ENCODE data around the gene TRPM8. TPM values are rescaled to one million over a fixed set of nuclear protein-coding genes. Genes with fewer than 3 reads are reported as not detected.

The TRPM8 gene
- total and polyA plus RNA-seq, 8 donors, result not detected

GRCh38 chr2:233942731-233943130, 25.6 kb downstream of the TRPM8 start:
- H3K27ac ChIP-seq, result no peak overlapping the region
- no peak for TF ChIP-seq POLR2AphosphoS5 (IDR thresholded peaks at IDR 0.05)
- no peak for TF ChIP-seq POLR2A (IDR thresholded peaks at IDR 0.05)
- peaks cover 0 to 33% (median 13%) of the 10 kb centered on the region in 3 donors for H3K27me3 ChIP-seq
- H3K9me3 ChIP-seq, result peaks cover 0 to 9% (median 0%) of the 10 kb centered on the region in 4 donors
- H3K36me3 ChIP-seq, result no peaks in the 10 kb centered on the region
- no peak overlapping the region for H3K4me3 ChIP-seq
- no peak for DNase-seq
- 83 to 94% (median 91%) methylated on average over 4 of the region's 4 CpGs for WGBS, 5 donors
- peaks cover 0 to 8% (median 3%) of the 10 kb centered on the region in 4 donors for H3K4me1 ChIP-seq
- intact Hi-C loops (cut with DNase I; ENCODE audit: low total_unique reads), result no loop called here

- no peaks in the 10 kb centered on the region for H3K36me3 ChIP-seq
- no peak overlapping the region for H3K27ac ChIP-seq
- peaks cover 0 to under 1% (median 0%) of the 10 kb centered on the region in 4 donors for H3K4me1 ChIP-seq
- no peak overlapping the region for H3K4me3 ChIP-seq
- no peak for TF ChIP-seq EP300 (IDR thresholded peaks at IDR 0.05)
- TF ChIP-seq CTCF (IDR thresholded peaks at IDR 0.05), result no peak
- TF ChIP-seq POLR2A (IDR thresholded peaks at IDR 0.05), result no peak
- no peak for TF ChIP-seq POLR2AphosphoS5 (IDR thresholded peaks at IDR 0.05)
- peaks cover 0 to 17% (median 0%) of the 10 kb centered on the region in 3 donors for H3K27me3 ChIP-seq
- intact Hi-C loops (cut with DNase I; ENCODE audit: low total_unique reads), result no loop called here
- WGBS, 5 donors, result 78 to 92% (median 88%) methylated on average over 1 of the region's 1 CpG
- no peak for DNase-seq
- peaks cover 0 to 9% (median 0%) of the 10 kb centered on the region in 4 donors for H3K9me3 ChIP-seq
Measured at GRCh38 chr2:233944269-233944668, 27.1 kb downstream of the TRPM8 start.

GRCh38 chr2:233944722-233945121, 27.5 kb downstream of the TRPM8 start:
- Histone ChIP-seq H3K4me3 (no peak overlapping the region), H3K27me3 (peaks cover 0 to 15% (median 0%) of the 10 kb centered on the region in 3 donors), H3K4me1 (no peaks in the 10 kb centered on the region), H3K36me3 (no peaks in the 10 kb centered on the region), H3K9me3 (peaks cover 0 to 9% (median 0%) of the 10 kb centered on the region in 4 donors), H3K27ac (no peak overlapping the region)
- WGBS, 5 donors, result 51 to 80% (median 75%) methylated on average over 1 of the region's 1 CpG
- intact Hi-C loops (cut with DNase I; ENCODE audit: low total_unique reads), result no loop called here
- TF ChIP-seq EP300 (IDR thresholded peaks at IDR 0.05), result no peak
- DNase-seq, result no peak

- no peak overlapping the region for H3K4me3 ChIP-seq
- no peak overlapping the region for H3K27ac ChIP-seq
- TF ChIP-seq EP300 (IDR thresholded peaks at IDR 0.05) (no peak), POLR2AphosphoS5 (IDR thresholded peaks at IDR 0.05) (no peak), CTCF (IDR thresholded peaks at IDR 0.05) (no peak), POLR2A (IDR thresholded peaks at IDR 0.05) (no peak)
- 92 to 96% (median 96%) methylated on average over 3 of the region's 3 CpGs for WGBS, 5 donors
- DNase-seq, result no peak
- H3K36me3 ChIP-seq, result no peaks in the 10 kb centered on the region
- H3K9me3 ChIP-seq, result peaks cover 0 to 9% (median 0%) of the 10 kb centered on the region in 4 donors
- no peaks in the 10 kb centered on the region for H3K4me1 ChIP-seq
- intact Hi-C loops (cut with DNase I; ENCODE audit: low total_unique reads), result no loop called here
- H3K27me3 ChIP-seq, result peaks cover 0 to 16% (median 0%) of the 10 kb centered on the region in 3 donors
Measured at GRCh38 chr2:233945146-233945545, 28.0 kb downstream of the TRPM8 start.

- H3K4me1 ChIP-seq, result no peaks in the 10 kb centered on the region
- DNase-seq, result no peak
- H3K27ac ChIP-seq, result no peak overlapping the region
- H3K4me3 ChIP-seq, result no peak overlapping the region
- H3K9me3 ChIP-seq, result no peaks in the 10 kb centered on the region
- WGBS, 5 donors, result 81 to 84% (median 83%) methylated on average over 13 of the region's 13 CpGs
- peaks cover 0 to 18% (median 0%) of the 10 kb centered on the region in 3 donors for H3K27me3 ChIP-seq
- intact Hi-C loops (cut with DNase I; ENCODE audit: low total_unique reads), result no loop called here
- no peaks in the 10 kb centered on the region for H3K36me3 ChIP-seq
- TF ChIP-seq CTCF (IDR thresholded peaks at IDR 0.05), result no peak
- TF ChIP-seq EP300 (IDR thresholded peaks at IDR 0.05), result no peak
Measured at GRCh38 chr2:233950078-233950825, 33.1 kb downstream of the TRPM8 start.

Data from stomach (tissue), 9 donors.